Calu3 (cell line): ENCODE results near the gene HMX3. TPM values are rescaled to one million over a fixed set of nuclear protein-coding genes. Genes with fewer than 3 reads are reported as not detected.
"Not testable (repeated sequence)": the region's sequence is repeated elsewhere in the genome, so short reads cannot be mapped to it uniquely, and the experiment has no call there.

Experiments
- BruUV-seq: library from RNA; stranded (reverse); fragments of 400-500 nt; replicated peaks from 2 replicates; lab custom pipeline; 2021; lab: Mats Ljungman, UMichigan
- CTCF ChIA-PET: fragments of 300-600 bp; sonication (Branson Sonifier 250); formaldehyde crosslinking; loops from one replicate; lab custom pipeline; 2022; ENCODE audit warnings: antibody characterized with exemption; lab: Charles Lee
- DNase-seq: peaks from one replicate; pipeline ENCODE4 v3.0.0; 2022
- H3K27ac Mint-ChIP-seq: one replicate; pipeline ENCODE4 v1.8.0; 2022; ENCODE audit warnings: mixed read lengths; ENCODE audit not compliant: unreplicated experiment
- H3K27me3 Mint-ChIP-seq: one replicate; pipeline ENCODE4 v1.8.0; 2022; ENCODE audit warnings: mixed read lengths; ENCODE audit not compliant: unreplicated experiment
- H3K36me3 Mint-ChIP-seq: one replicate; pipeline ENCODE4 v1.8.0; 2022; ENCODE audit warnings: mild to moderate bottlenecking, moderate library complexity, mixed read lengths; ENCODE audit not compliant: insufficient read depth, unreplicated experiment
- H3K4me1 Mint-ChIP-seq: one replicate; pipeline ENCODE4 v1.8.0; 2022; ENCODE audit warnings: mild to moderate bottlenecking, low read depth, mixed read lengths; ENCODE audit not compliant: unreplicated experiment
- H3K4me3 Mint-ChIP-seq: one replicate; pipeline ENCODE4 v1.8.0; 2022; ENCODE audit warnings: mild to moderate bottlenecking, low read depth, moderate library complexity, mixed read lengths; ENCODE audit not compliant: unreplicated experiment
- H3K9me3 Mint-ChIP-seq: one replicate; pipeline ENCODE4 v1.8.0; 2022; ENCODE audit warnings: low read depth, mixed read lengths; ENCODE audit not compliant: unreplicated experiment
- intact Hi-C: fragments of 100-400 bp; cut with micrococcal nuclease; formaldehyde crosslinking; loops from one replicate; pipeline ENCODE4 v1.10.0; 2022; ENCODE audit not compliant: unreplicated experiment
- total RNA-seq: library from RNA; stranded (reverse); gene quantifications from 2 replicates; pipeline ENCODE4 v1.2.3, GENCODE V29; 2022
- TF ChIP-seq, protein P1 (sequence below): fragments of 200-600 bp; IDR thresholded peaks from one replicate; pipeline ENCODE4 v1.8.0; 2022; ENCODE audit warnings: antibody characterized with exemption; ENCODE audit not compliant: unreplicated experiment

HMX3 gene
- total RNA-seq, 1 experiment from 2014 or later = not detected

DNA sequence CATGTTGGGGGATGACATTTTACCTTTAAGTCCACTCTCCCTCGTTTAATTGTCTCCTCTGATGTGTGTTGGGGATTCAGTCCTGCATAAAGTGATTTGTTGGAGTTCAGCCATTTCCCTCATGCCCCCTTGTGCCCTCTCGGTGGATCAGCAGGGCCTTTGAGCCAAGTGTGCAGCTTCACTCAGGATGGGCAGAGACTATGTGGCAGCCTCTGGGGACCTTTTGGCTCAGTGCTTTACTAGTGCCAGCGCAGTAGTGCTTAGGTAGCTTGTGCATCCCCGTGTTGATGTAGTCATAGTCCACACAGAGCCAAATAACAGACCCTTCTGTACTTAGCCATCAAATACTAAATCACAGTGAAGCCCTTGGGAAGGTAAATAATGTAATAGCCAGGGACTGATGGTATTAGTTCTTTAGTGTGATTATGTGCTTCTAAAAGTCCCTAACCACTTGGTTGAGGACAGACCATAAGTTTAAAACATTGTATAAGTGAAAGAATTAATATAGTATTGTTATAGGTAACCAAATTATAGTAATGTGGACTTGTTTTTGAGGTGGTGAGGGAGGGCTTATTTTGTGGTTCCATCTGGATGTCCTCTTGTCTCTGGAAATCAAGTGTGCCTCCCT lies 29.8 kb downstream of the HMX3 start:
- Mint-ChIP-seq H3K4me3 (no peak overlapping the region), H3K36me3 (peaks cover 17% of the 10 kb centered on the region), H3K4me1 (no peaks in the 10 kb centered on the region), H3K9me3 (no peaks in the 10 kb centered on the region), H3K27ac (no peak overlapping the region), H3K27me3 (no peaks in the 10 kb centered on the region)
- intact Hi-C loops = no loop called here
- no peak for DNase-seq
- TF ChIP-seq, protein P1, sequence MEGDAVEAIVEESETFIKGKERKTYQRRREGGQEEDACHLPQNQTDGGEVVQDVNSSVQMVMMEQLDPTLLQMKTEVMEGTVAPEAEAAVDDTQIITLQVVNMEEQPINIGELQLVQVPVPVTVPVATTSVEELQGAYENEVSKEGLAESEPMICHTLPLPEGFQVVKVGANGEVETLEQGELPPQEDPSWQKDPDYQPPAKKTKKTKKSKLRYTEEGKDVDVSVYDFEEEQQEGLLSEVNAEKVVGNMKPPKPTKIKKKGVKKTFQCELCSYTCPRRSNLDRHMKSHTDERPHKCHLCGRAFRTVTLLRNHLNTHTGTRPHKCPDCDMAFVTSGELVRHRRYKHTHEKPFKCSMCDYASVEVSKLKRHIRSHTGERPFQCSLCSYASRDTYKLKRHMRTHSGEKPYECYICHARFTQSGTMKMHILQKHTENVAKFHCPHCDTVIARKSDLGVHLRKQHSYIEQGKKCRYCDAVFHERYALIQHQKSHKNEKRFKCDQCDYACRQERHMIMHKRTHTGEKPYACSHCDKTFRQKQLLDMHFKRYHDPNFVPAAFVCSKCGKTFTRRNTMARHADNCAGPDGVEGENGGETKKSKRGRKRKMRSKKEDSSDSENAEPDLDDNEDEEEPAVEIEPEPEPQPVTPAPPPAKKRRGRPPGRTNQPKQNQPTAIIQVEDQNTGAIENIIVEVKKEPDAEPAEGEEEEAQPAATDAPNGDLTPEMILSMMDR = no peak
- BruUV-seq = no TSS peak
- CTCF ChIA-PET = no interaction called here

DNA sequence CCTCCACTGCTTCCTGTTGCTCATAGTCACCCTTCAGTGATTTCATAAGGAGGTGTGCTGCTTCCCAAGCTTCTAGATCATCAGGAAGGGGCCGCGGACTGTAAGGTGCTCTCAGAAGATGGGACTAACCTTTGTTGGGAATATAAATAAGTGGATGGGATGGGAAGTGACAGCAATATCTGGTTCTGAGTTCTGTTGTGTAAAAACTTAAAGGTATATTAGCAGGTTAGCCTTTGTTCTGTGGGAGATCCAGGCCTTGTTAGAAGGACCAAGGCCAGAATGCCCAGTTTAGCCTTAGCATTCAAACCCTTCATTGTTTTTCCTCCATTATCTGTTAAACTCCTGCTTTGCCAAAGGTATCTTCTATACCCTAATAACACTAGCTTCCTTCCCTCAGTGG lies 30.8 kb downstream of the HMX3 start:
- no peaks in the 10 kb centered on the region for H3K9me3 Mint-ChIP-seq
- H3K36me3 Mint-ChIP-seq = peaks cover 9% of the 10 kb centered on the region
- no peaks in the 10 kb centered on the region for H3K27me3 Mint-ChIP-seq
- H3K4me1 Mint-ChIP-seq = no peaks in the 10 kb centered on the region
- CTCF ChIA-PET = no interaction called here
- DNase-seq = no peak
- intact Hi-C loops = no loop called here
- TF ChIP-seq, protein P1 = no peak
- H3K4me3 Mint-ChIP-seq = no peak overlapping the region
- no peak overlapping the region for H3K27ac Mint-ChIP-seq
- no TSS peak for BruUV-seq

DNA sequence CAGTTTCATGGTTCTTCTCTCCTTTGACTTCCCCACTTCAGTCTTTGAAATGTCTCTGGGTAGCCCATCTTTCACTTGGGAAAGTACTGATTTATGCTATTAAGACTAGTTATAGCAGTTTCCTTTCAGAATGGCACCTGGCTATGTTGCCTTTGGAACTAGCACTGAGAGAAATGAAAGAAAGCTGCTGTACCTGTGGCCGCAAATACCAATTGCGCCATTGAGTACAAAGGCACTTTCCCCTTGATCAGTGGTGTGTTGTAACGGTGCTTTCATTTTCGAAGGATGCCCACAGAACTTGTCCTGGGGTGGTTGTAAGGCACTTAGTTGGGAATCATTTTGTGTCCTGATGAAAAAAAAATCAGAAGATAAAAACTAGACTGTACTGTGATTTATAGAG lies 35.2 kb downstream of the HMX3 start:
- no peak overlapping the region for H3K4me3 Mint-ChIP-seq
- DNase-seq = no peak
- no peaks in the 10 kb centered on the region for H3K9me3 Mint-ChIP-seq
- no peak overlapping the region for H3K27ac Mint-ChIP-seq
- CTCF ChIA-PET = no interaction called here
- no peaks in the 10 kb centered on the region for H3K4me1 Mint-ChIP-seq
- no TSS peak for BruUV-seq
- TF ChIP-seq, protein P1 = no peak
- H3K27me3 Mint-ChIP-seq = no peaks in the 10 kb centered on the region
- intact Hi-C loops = no loop called here
- peaks cover 6% of the 10 kb centered on the region for H3K36me3 Mint-ChIP-seq

DNA sequence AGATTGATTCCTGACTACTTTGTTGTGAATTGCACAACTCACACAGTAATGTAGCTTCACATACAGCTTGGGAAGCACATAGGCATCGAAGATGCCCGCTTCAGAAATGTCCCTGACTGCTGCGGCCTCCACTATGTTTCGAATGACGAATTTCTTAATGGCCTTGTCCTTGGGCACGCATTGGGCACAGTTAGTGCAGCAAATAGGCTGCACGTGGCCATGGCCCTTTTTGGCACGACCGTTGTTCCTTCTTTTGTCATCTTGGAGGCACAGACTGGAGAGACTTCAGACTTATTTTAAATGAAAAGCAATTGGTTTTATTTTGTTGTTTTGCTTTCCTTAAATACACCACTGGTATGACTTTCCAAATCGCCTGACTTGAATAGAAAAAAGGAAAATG lies 35.8 kb downstream of the HMX3 start:
- H3K27me3 Mint-ChIP-seq, H3K36me3 Mint-ChIP-seq, intact Hi-C loops, H3K9me3 Mint-ChIP-seq, H3K4me3 Mint-ChIP-seq, CTCF ChIA-PET, H3K4me1 Mint-ChIP-seq, DNase-seq, H3K27ac Mint-ChIP-seq, BruUV-seq: not testable (repeated sequence)
